Glutamatergic neuron (in vitro differentiated cells): Measurements from ENCODE around the gene POTEB2. TPM values are rescaled to one million over a fixed set of nuclear protein-coding genes. Genes with fewer than 3 reads are reported as not detected.
"Not testable (repeated sequence)": the region's sequence is repeated elsewhere in the genome, so short reads cannot be mapped to it uniquely, and the experiment has no call there.

Source experiments
- DNase-seq: peaks from one replicate; pipeline ENCODE4 v3.0.0; 2022
- H3K27ac Mint-ChIP-seq: one replicate; pipeline ENCODE4 v1.8.0; 2020; ENCODE audit warnings: mild to moderate bottlenecking, mixed read lengths, inconsistent platforms; ENCODE audit not compliant: unreplicated experiment
- H3K27me3 Mint-ChIP-seq: one replicate; pipeline ENCODE4 v1.8.0; 2020; ENCODE audit warnings: mild to moderate bottlenecking, moderate library complexity, mixed read lengths, inconsistent platforms; ENCODE audit not compliant: unreplicated experiment
- H3K36me3 Mint-ChIP-seq: one replicate; pipeline ENCODE4 v1.8.0; 2020; ENCODE audit warnings: mild to moderate bottlenecking, mixed read lengths, inconsistent platforms; ENCODE audit not compliant: unreplicated experiment
- H3K4me1 Mint-ChIP-seq: one replicate; pipeline ENCODE4 v1.8.0; 2020; ENCODE audit warnings: mild to moderate bottlenecking, low read depth, mixed read lengths, inconsistent platforms; ENCODE audit not compliant: unreplicated experiment
- H3K4me3 Mint-ChIP-seq: one replicate; pipeline ENCODE4 v1.8.0; 2020; ENCODE audit warnings: mild to moderate bottlenecking, mixed read lengths, inconsistent platforms; ENCODE audit not compliant: unreplicated experiment
- H3K9me3 Mint-ChIP-seq: one replicate; pipeline ENCODE4 v1.8.0; 2020; ENCODE audit warnings: mild to moderate bottlenecking, moderate library complexity, mixed read lengths, inconsistent platforms; ENCODE audit not compliant: unreplicated experiment
- long read RNA-seq: library from polyadenylated mRNA; unstranded; transcript quantifications from one replicate; pipeline ENCODE4 v2.0.0, GENCODE V29; 2020; ENCODE audit not compliant: unreplicated experiment
- microRNA-seq: library from miRNA; unstranded; fragments of <30 nt; microRNA quantifications from one replicate; pipeline ENCODE4, GENCODE V29; 2020; ENCODE audit not compliant: unreplicated experiment
- total RNA-seq: library from RNA; stranded (reverse); fragmentation: NEBNext Ultra II Directional; extraction: Animal tissue kit (Norgen Biotek cat#: 25700); gene quantifications from one replicate; pipeline ENCODE4 v1.2.1, GENCODE V29; 2021; ENCODE audit not compliant: unreplicated experiment

The POTEB2 gene
- not detected for total RNA-seq
- long read RNA-seq, result 0 reads

DNA sequence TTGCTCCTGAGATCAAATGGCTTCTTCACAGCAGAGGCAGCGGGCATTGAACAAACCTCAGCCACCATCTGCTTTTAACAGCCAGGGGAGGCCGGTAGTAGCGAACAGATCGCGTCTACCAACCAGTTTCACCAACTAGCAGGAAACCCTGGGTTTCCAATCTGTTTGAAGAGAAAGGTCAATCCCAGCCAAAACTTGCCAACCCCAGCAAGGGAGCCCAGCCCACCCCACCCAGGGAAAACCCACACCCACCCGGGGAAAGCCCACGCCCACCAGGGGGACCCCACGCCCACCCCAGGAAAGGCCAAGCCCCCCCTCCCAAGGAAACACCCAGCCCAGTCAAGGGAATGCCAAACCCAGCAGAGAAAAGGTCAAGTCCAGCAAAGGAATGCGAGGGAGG lies at the start of gene POTEB2:
POTEB2 (minus strand) TSS at position 101 of the 400 bp plus-strand sequence; CDS start at position 68, 33 bp downstream.
- not testable (repeated sequence) for DNase-seq, H3K27me3 Mint-ChIP-seq

DNA sequence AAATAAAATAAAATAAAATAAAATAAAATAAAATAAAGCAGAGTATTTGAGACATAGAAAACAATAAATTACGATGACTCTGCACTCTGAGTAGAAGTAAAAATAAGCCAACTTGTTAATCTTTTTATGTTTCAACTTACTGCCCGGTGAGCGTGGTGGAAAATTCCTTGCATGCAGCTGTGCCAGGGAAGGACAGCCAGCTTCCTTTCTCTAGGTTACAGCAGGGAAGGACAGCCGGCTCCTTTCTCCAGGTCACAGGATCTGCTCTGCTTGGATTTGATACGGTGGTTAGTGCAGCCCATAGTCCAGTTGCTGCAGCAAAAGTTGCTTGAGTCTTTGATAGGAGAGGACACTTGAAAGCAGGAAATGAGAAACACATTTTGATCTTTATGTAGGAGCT lies 13.8 kb upstream of the POTEB2 start:
- H3K9me3 Mint-ChIP-seq, H3K27ac Mint-ChIP-seq, H3K27me3 Mint-ChIP-seq, H3K4me3 Mint-ChIP-seq, H3K4me1 Mint-ChIP-seq, DNase-seq, H3K36me3 Mint-ChIP-seq: not testable (repeated sequence)

More for the DNA sequence above, at the start of gene POTEB2:
- H3K4me1 Mint-ChIP-seq, H3K4me3 Mint-ChIP-seq, H3K36me3 Mint-ChIP-seq, H3K9me3 Mint-ChIP-seq, H3K27ac Mint-ChIP-seq: not testable (repeated sequence)

DNA sequence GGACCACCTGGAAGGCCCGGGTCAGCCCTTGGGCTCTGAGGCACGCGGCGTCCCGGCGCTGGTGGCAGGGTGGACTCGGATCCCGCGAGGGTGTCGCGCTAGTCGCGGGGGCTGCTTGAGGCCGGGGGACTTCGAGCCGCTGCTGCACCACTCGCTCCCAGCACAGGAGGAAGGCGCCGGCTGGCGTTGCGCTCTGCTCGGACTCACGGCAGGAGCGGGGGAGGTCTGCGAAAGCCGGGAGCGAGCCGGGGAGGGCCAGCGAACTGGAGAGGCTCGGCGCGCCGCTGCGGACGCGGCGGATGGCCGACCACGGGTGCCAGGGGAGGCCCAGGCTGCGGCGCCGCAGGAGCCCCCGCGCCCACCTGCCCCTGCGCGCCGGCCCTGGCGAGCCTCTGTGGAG lies 12.3 kb upstream of the POTEB2 start:
- H3K4me1 Mint-ChIP-seq, H3K9me3 Mint-ChIP-seq, DNase-seq, H3K36me3 Mint-ChIP-seq, H3K27ac Mint-ChIP-seq, H3K4me3 Mint-ChIP-seq, H3K27me3 Mint-ChIP-seq: not testable (repeated sequence)

DNA sequence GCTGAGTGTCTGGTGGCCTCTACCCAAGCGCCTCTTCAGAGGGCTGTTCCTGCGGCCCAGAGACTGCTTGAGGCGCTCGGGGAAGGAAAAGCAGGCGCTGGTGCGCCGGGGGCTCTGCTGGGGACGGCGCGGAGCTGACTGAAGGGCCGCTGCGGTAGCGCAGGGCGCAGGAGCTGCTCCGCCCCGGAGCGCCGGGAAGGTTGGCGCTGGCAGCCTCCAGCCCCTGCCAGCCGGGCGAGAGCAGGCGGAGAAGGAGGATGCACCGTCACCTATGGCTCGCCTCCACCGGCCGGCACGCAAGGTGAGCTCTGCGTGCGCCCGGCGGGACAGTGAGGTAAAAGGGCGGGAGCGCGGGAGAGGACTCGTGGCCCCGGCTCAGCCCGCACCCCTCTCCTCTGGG lies 11.7 kb upstream of the POTEB2 start:
- not testable (repeated sequence) for H3K4me1 Mint-ChIP-seq, H3K36me3 Mint-ChIP-seq, H3K4me3 Mint-ChIP-seq

More for the DNA sequence above, 11.7 kb upstream of the POTEB2 start:
- DNase-seq, H3K27me3 Mint-ChIP-seq, H3K9me3 Mint-ChIP-seq, H3K27ac Mint-ChIP-seq: not testable (repeated sequence)

Small RNA genes within 50 kb of the gene (microRNA-seq; reads per million reads assigned to microRNA genes)
- gene MIR3118-2, result not detected
